WTC11 (cell line): ENCODE measurements around the gene NOS3. TPM values are rescaled to one million over a fixed set of nuclear protein-coding genes. Genes with fewer than 3 reads are reported as not detected.
A peak's percentile ranks its signal among the peaks of the same experiment; 100 is the strongest.

ENCODE experiments used
- CBFB ChIP-seq: sonication (generic); formaldehyde crosslinking; IDR thresholded peaks from 2 replicates; pipeline ENCODE4 v1.8.1; 2022; ENCODE audit warnings: mild to moderate bottlenecking, low read depth, missing genetic modification reagents
- CREM ChIP-seq: sonication (generic); formaldehyde crosslinking; IDR thresholded peaks from 2 replicates; pipeline ENCODE4 v1.8.1; 2022; ENCODE audit warnings: mild to moderate bottlenecking, missing genetic modification reagents, moderate library complexity
- EMX1 ChIP-seq: fragments of 250-450 bp; sonication (Bioruptor Pico); IDR thresholded peaks from 2 replicates; pipeline ENCODE4 v1.8.0; 2021; ENCODE audit warnings: mild to moderate bottlenecking
- GRHL2 ChIP-seq: fragments of 250-450 bp; sonication (Bioruptor Pico); IDR thresholded peaks from 2 replicates; pipeline ENCODE4 v1.8.0; 2022; ENCODE audit warnings: mild to moderate bottlenecking, moderate library complexity; ENCODE audit not compliant: insufficient replicate concordance, severe bottlenecking
- GTF2I ChIP-seq: fragments of 250-450 bp; sonication (Bioruptor Pico); conservative IDR thresholded peaks from 2 replicates; pipeline ENCODE4 v1.4.0; 2021; ENCODE audit warnings: mild to moderate bottlenecking
- NFE2L1 ChIP-seq: sonication (generic); formaldehyde crosslinking; IDR thresholded peaks from 2 replicates; pipeline ENCODE4 v1.8.1; 2023; ENCODE audit warnings: missing genetic modification reagents
- NR2C2 ChIP-seq: sonication (generic); formaldehyde crosslinking; IDR thresholded peaks from 2 replicates; pipeline ENCODE4 v1.8.0; 2022; ENCODE audit warnings: mild to moderate bottlenecking, missing genetic modification reagents
- NR3C1 ChIP-seq: sonication (generic); formaldehyde crosslinking; conservative IDR thresholded peaks from 2 replicates; pipeline ENCODE4 v1.8.1; 2023; ENCODE audit warnings: low read depth, mild to moderate bottlenecking, missing genetic modification reagents
- OVOL2 ChIP-seq: fragments of 250-450 bp; sonication (Bioruptor Pico); IDR thresholded peaks from 2 replicates; pipeline ENCODE4 v1.9.0; 2021; ENCODE audit warnings: mild to moderate bottlenecking, borderline replicate concordance
- RORB ChIP-seq: fragments of 250-450 bp; sonication (Bioruptor Pico); IDR thresholded peaks from 2 replicates; pipeline ENCODE4 v1.9.0; 2021; ENCODE audit warnings: mild to moderate bottlenecking
- SMAD3 ChIP-seq: sonication (generic); formaldehyde crosslinking; IDR thresholded peaks from 2 replicates; pipeline ENCODE4 v1.8.0; 2022; ENCODE audit warnings: missing genetic modification reagents, mild to moderate bottlenecking, borderline replicate concordance
- SMAD4 ChIP-seq: sonication (generic); formaldehyde crosslinking; IDR thresholded peaks from 2 replicates; pipeline ENCODE4 v1.8.0; 2022; ENCODE audit warnings: mild to moderate bottlenecking, missing genetic modification reagents
- TCF7 ChIP-seq: sonication (generic); formaldehyde crosslinking; IDR thresholded peaks from 2 replicates; pipeline ENCODE4 v1.8.0; 2022; ENCODE audit warnings: mild to moderate bottlenecking, low read depth, missing genetic modification reagents, moderate library complexity
- TP53 ChIP-seq: sonication (generic); formaldehyde crosslinking; IDR thresholded peaks from 2 replicates; pipeline ENCODE4 v1.8.1; 2023; ENCODE audit warnings: mild to moderate bottlenecking, missing genetic modification reagents
- ZBTB21 ChIP-seq: sonication (generic); formaldehyde crosslinking; IDR thresholded peaks from 2 replicates; pipeline ENCODE4 v1.8.1; 2023; ENCODE audit warnings: mild to moderate bottlenecking, missing genetic modification reagents, borderline replicate concordance
- ZNF138 ChIP-seq: sonication (generic); formaldehyde crosslinking; conservative IDR thresholded peaks from 2 replicates; pipeline ENCODE4 v1.8.1; 2022; ENCODE audit warnings: mild to moderate bottlenecking, moderate library complexity, missing genetic modification reagents
- ZNF423 ChIP-seq: fragments of 250-450 bp; sonication (Bioruptor Pico); IDR thresholded peaks from 2 replicates; pipeline ENCODE4 v2.1.2; 2022; ENCODE audit warnings: mild to moderate bottlenecking, moderate library complexity
- total RNA-seq: library from RNA; stranded (reverse); gene quantifications from 3 replicates; pipeline ENCODE4 v1.2.3, GENCODE V29; 2021
- TF ChIP-seq, protein P1 (sequence below): sonication (generic); formaldehyde crosslinking; IDR thresholded peaks from 2 replicates; pipeline ENCODE4 v1.8.0; 2022; ENCODE audit warnings: mild to moderate bottlenecking, missing genetic modification reagents
- TF ChIP-seq, protein P2 (sequence below): sonication (generic); formaldehyde crosslinking; IDR thresholded peaks from 2 replicates; pipeline ENCODE4 v1.8.1; 2023; ENCODE audit warnings: mild to moderate bottlenecking, missing genetic modification reagents
- TF ChIP-seq, protein P3 (sequence below): sonication (generic); formaldehyde crosslinking; IDR thresholded peaks from 2 replicates; pipeline ENCODE4 v1.8.0; 2022; ENCODE audit warnings: mild to moderate bottlenecking, missing genetic modification reagents
- TF ChIP-seq, protein P4 (sequence below): sonication (generic); formaldehyde crosslinking; IDR thresholded peaks from 2 replicates; pipeline ENCODE4 v1.8.0; 2022; ENCODE audit warnings: mild to moderate bottlenecking, missing genetic modification reagents
- TF ChIP-seq, protein P5 (sequence below): sonication (generic); formaldehyde crosslinking; IDR thresholded peaks from 2 replicates; pipeline ENCODE4 v1.8.1; 2022; ENCODE audit warnings: mild to moderate bottlenecking, missing genetic modification reagents, moderate library complexity, borderline replicate concordance
- TF ChIP-seq, protein P6 (sequence below): fragments of 250-450 bp; sonication (Bioruptor Pico); IDR thresholded peaks from 2 replicates; pipeline ENCODE4 v1.9.0; 2021; ENCODE audit warnings: mild to moderate bottlenecking
- TF ChIP-seq, protein P7 (sequence below): fragments of 200-600 bp; IDR thresholded peaks from 2 replicates; pipeline ENCODE4 v1.8.0; 2022; ENCODE audit warnings: antibody characterized with exemption
- TF ChIP-seq, protein P8 (sequence below): sonication (generic); formaldehyde crosslinking; conservative IDR thresholded peaks from 2 replicates; pipeline ENCODE4 v1.8.1; 2023; ENCODE audit warnings: mild to moderate bottlenecking, low read depth, missing genetic modification reagents, moderate library complexity

NOS3 gene
- total RNA-seq, 1 experiment from 2014 or later, result 6.6 TPM

DNA sequence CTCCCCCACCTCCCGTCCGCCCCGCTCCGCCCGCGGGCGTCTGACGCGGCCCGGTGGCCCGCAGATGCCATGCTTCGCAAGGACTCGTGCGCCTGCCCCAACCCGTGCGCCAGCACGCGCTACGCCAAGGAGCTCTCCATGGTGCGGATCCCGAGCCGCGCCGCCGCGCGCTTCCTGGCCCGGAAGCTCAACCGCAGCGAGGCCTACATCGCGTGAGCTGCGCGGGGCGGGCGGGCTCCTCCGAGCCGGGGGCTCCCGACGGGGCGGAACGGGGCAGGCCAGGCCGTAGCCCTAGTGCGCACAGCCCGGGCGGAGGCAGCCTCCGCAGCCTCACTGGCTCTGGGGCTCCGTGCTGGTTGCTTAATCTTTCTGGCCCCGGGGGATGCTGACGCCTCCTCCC lies 60.3 kb downstream of the NOS3 start (continued):
- TF ChIP-seq EMX1 (CRISPR knock-in tag) (no peak), NR3C1 (CRISPR knock-in tag) (no peak), ZNF138 (CRISPR knock-in tag) (no peak), SMAD4 (CRISPR knock-in tag) (peak; percentile 93), TCF7 (peak; percentile 96), NFE2L1 (peak; percentile 97), CBFB (CRISPR knock-in tag) (no peak; the same call in 1 of the 2 replicates), GRHL2 (CRISPR knock-in tag) (no peak), GTF2I (CRISPR knock-in tag) (no peak), OVOL2 (CRISPR knock-in tag) (no peak), TP53 (CRISPR knock-in tag) (no peak; the same call in 1 of the 2 replicates), SMAD3 (CRISPR knock-in tag) (peak; percentile 98), ZNF423 (CRISPR knock-in tag) (no peak), NR2C2 (CRISPR knock-in tag) (peak; percentile 65; the same call in 1 of the 2 replicates), ZBTB21 (CRISPR knock-in tag) (no peak), CREM (CRISPR knock-in tag) (peak; percentile 80; the same call in 1 of the 2 replicates), RORB (CRISPR knock-in tag) (no peak)
- TF ChIP-seq, protein P1, sequence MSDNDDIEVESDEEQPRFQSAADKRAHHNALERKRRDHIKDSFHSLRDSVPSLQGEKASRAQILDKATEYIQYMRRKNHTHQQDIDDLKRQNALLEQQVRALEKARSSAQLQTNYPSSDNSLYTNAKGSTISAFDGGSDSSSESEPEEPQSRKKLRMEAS, result peak; percentile 99
- TF ChIP-seq, protein P2, sequence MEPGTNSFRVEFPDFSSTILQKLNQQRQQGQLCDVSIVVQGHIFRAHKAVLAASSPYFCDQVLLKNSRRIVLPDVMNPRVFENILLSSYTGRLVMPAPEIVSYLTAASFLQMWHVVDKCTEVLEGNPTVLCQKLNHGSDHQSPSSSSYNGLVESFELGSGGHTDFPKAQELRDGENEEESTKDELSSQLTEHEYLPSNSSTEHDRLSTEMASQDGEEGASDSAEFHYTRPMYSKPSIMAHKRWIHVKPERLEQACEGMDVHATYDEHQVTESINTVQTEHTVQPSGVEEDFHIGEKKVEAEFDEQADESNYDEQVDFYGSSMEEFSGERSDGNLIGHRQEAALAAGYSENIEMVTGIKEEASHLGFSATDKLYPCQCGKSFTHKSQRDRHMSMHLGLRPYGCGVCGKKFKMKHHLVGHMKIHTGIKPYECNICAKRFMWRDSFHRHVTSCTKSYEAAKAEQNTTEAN (CRISPR knock-in tag), result peak; percentile 97
- TF ChIP-seq, protein P3, sequence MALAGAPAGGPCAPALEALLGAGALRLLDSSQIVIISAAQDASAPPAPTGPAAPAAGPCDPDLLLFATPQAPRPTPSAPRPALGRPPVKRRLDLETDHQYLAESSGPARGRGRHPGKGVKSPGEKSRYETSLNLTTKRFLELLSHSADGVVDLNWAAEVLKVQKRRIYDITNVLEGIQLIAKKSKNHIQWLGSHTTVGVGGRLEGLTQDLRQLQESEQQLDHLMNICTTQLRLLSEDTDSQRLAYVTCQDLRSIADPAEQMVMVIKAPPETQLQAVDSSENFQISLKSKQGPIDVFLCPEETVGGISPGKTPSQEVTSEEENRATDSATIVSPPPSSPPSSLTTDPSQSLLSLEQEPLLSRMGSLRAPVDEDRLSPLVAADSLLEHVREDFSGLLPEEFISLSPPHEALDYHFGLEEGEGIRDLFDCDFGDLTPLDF (CRISPR knock-in tag), result peak; percentile 92
- TF ChIP-seq, protein P4, sequence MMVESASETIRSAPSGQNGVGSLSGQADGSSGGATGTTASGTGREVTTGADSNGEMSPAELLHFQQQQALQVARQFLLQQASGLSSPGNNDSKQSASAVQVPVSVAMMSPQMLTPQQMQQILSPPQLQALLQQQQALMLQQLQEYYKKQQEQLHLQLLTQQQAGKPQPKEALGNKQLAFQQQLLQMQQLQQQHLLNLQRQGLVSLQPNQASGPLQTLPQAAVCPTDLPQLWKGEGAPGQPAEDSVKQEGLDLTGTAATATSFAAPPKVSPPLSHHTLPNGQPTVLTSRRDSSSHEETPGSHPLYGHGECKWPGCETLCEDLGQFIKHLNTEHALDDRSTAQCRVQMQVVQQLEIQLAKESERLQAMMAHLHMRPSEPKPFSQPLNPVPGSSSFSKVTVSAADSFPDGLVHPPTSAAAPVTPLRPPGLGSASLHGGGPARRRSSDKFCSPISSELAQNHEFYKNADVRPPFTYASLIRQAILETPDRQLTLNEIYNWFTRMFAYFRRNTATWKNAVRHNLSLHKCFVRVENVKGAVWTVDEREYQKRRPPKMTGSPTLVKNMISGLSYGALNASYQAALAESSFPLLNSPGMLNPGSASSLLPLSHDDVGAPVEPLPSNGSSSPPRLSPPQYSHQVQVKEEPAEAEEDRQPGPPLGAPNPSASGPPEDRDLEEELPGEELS, result peak; percentile 99
- TF ChIP-seq, protein P5, sequence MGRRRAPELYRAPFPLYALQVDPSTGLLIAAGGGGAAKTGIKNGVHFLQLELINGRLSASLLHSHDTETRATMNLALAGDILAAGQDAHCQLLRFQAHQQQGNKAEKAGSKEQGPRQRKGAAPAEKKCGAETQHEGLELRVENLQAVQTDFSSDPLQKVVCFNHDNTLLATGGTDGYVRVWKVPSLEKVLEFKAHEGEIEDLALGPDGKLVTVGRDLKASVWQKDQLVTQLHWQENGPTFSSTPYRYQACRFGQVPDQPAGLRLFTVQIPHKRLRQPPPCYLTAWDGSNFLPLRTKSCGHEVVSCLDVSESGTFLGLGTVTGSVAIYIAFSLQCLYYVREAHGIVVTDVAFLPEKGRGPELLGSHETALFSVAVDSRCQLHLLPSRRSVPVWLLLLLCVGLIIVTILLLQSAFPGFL, result no peak
- TF ChIP-seq, protein P6, sequence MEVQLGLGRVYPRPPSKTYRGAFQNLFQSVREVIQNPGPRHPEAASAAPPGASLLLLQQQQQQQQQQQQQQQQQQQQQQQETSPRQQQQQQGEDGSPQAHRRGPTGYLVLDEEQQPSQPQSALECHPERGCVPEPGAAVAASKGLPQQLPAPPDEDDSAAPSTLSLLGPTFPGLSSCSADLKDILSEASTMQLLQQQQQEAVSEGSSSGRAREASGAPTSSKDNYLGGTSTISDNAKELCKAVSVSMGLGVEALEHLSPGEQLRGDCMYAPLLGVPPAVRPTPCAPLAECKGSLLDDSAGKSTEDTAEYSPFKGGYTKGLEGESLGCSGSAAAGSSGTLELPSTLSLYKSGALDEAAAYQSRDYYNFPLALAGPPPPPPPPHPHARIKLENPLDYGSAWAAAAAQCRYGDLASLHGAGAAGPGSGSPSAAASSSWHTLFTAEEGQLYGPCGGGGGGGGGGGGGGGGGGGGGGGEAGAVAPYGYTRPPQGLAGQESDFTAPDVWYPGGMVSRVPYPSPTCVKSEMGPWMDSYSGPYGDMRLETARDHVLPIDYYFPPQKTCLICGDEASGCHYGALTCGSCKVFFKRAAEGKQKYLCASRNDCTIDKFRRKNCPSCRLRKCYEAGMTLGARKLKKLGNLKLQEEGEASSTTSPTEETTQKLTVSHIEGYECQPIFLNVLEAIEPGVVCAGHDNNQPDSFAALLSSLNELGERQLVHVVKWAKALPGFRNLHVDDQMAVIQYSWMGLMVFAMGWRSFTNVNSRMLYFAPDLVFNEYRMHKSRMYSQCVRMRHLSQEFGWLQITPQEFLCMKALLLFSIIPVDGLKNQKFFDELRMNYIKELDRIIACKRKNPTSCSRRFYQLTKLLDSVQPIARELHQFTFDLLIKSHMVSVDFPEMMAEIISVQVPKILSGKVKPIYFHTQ (CRISPR knock-in tag), result no peak
- TF ChIP-seq, protein P7, sequence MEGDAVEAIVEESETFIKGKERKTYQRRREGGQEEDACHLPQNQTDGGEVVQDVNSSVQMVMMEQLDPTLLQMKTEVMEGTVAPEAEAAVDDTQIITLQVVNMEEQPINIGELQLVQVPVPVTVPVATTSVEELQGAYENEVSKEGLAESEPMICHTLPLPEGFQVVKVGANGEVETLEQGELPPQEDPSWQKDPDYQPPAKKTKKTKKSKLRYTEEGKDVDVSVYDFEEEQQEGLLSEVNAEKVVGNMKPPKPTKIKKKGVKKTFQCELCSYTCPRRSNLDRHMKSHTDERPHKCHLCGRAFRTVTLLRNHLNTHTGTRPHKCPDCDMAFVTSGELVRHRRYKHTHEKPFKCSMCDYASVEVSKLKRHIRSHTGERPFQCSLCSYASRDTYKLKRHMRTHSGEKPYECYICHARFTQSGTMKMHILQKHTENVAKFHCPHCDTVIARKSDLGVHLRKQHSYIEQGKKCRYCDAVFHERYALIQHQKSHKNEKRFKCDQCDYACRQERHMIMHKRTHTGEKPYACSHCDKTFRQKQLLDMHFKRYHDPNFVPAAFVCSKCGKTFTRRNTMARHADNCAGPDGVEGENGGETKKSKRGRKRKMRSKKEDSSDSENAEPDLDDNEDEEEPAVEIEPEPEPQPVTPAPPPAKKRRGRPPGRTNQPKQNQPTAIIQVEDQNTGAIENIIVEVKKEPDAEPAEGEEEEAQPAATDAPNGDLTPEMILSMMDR, result no peak
- TF ChIP-seq, protein P8, sequence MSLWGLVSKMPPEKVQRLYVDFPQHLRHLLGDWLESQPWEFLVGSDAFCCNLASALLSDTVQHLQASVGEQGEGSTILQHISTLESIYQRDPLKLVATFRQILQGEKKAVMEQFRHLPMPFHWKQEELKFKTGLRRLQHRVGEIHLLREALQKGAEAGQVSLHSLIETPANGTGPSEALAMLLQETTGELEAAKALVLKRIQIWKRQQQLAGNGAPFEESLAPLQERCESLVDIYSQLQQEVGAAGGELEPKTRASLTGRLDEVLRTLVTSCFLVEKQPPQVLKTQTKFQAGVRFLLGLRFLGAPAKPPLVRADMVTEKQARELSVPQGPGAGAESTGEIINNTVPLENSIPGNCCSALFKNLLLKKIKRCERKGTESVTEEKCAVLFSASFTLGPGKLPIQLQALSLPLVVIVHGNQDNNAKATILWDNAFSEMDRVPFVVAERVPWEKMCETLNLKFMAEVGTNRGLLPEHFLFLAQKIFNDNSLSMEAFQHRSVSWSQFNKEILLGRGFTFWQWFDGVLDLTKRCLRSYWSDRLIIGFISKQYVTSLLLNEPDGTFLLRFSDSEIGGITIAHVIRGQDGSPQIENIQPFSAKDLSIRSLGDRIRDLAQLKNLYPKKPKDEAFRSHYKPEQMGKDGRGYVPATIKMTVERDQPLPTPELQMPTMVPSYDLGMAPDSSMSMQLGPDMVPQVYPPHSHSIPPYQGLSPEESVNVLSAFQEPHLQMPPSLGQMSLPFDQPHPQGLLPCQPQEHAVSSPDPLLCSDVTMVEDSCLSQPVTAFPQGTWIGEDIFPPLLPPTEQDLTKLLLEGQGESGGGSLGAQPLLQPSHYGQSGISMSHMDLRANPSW, result no peak
